HEK293 (cell line): Measurements from ENCODE around the gene ALKAL2.

Experiments
- CTCF ChIA-PET: fragments of 350-600 bp; formaldehyde crosslinking; extraction: SDS; loops from one replicate; lab custom pipeline; 2021; ENCODE audit warnings: antibody characterized with exemption; lab: Yijun Ruan, JAX
- POLR2A ChIA-PET: fragments of 300-600 bp; formaldehyde crosslinking; extraction: SDS; loops from one replicate; lab custom pipeline; 2020; ENCODE audit warnings: antibody characterized with exemption, inconsistent platforms; lab: Yijun Ruan, JAX
- H3K27ac ChIP-seq: fragments of 200-500 bp; sonication (Bioruptor generic); 2 replicates; pipeline ENCODE4 v1.5.1; 2014; ENCODE audit warnings: low read depth, low read length, control low read depth, inconsistent platforms; ENCODE audit errors: extremely low read depth
- H3K36me3 ChIP-seq, 2 experiments: fragments of 200-500 bp in 1 of 2; sonication (Bioruptor generic) in 1 of 2; 1 replicate in 1 of 2; 2 replicates in 1 of 2; pipeline ENCODE4 v1.5.1; 2014 to 2017; ENCODE audit warnings: inconsistent platforms in 2 of 2, low read length in 2 of 2; ENCODE audit not compliant: control insufficient read depth in 2 of 2, insufficient read depth in 1 of 2
- H3K4me1 ChIP-seq: fragments of 200-500 bp; sonication (Bioruptor generic); 2 replicates; pipeline ENCODE4 v1.5.1; 2014; ENCODE audit warnings: mild to moderate bottlenecking, low read length, inconsistent platforms; ENCODE audit not compliant: control insufficient read depth, insufficient read depth
- H3K4me3 ChIP-seq: 2 replicates; pipeline ENCODE4 v1.5.1; 2011; ENCODE audit warnings: low read depth, mild to moderate bottlenecking, control low read depth, low read length, moderate library complexity
- H3K9me3 ChIP-seq: fragments of 200-500 bp; sonication (Bioruptor generic); 2 replicates; pipeline ENCODE4 v1.5.1; 2014; ENCODE audit warnings: low read depth, low read length, inconsistent platforms; ENCODE audit not compliant: control insufficient read depth, insufficient read depth
- AEBP2 ChIP-seq: fragments of 450-650 bp; formaldehyde crosslinking; IDR thresholded peaks from 2 replicates; pipeline ENCODE4 v1.5.1; 2016; ENCODE audit warnings: missing biosample characterization, missing genetic modification characterization, borderline replicate concordance
- BCL11B ChIP-seq: fragments of 450-650 bp; formaldehyde crosslinking; IDR thresholded peaks from 2 replicates; pipeline ENCODE4 v1.5.1; 2016; ENCODE audit warnings: low read depth, missing biosample characterization, missing genetic modification characterization
- IKZF3 ChIP-seq: fragments of 450-650 bp; IDR thresholded peaks from 2 replicates; pipeline ENCODE4 v1.5.0; 2018; ENCODE audit warnings: missing biosample characterization, mild to moderate bottlenecking, missing genetic modification characterization, moderate library complexity
- KLF10 ChIP-seq: fragments of 450-650 bp; IDR thresholded peaks from 2 replicates; pipeline ENCODE4 v1.5.1; 2018; ENCODE audit warnings: missing biosample characterization, mild to moderate bottlenecking, missing genetic modification characterization
- KLF17 ChIP-seq: fragments of 450-650 bp; formaldehyde crosslinking; IDR thresholded peaks from 2 replicates; pipeline ENCODE4 v1.5.1; 2016; ENCODE audit warnings: missing biosample characterization, missing genetic modification characterization
- PBX3 ChIP-seq: sonication (generic); formaldehyde crosslinking; IDR thresholded peaks from 2 replicates; pipeline ENCODE4 v1.8.1; 2022; ENCODE audit warnings: mild to moderate bottlenecking, moderate library complexity, missing genetic modification reagents
- ZNF248 ChIP-seq: fragments of 450-650 bp; formaldehyde crosslinking; IDR thresholded peaks from 2 replicates; pipeline ENCODE4 v1.5.1; 2017; ENCODE audit warnings: missing biosample characterization, missing genetic modification characterization
- ZNF280C ChIP-seq: fragments of 450-650 bp; formaldehyde crosslinking; IDR thresholded peaks from 2 replicates; pipeline ENCODE4 v1.5.1; 2016; ENCODE audit warnings: missing biosample characterization, missing genetic modification characterization
- ZNF302 ChIP-seq: fragments of 450-650 bp; formaldehyde crosslinking; IDR thresholded peaks from 2 replicates; pipeline ENCODE4 v1.5.1; 2016; ENCODE audit warnings: missing biosample characterization, missing genetic modification characterization, low read depth
- ZNF362 ChIP-seq: fragments of 450-650 bp; formaldehyde crosslinking; IDR thresholded peaks from 2 replicates; pipeline ENCODE4 v1.5.1; 2016; ENCODE audit warnings: missing biosample characterization, missing genetic modification characterization
- ZNF449 ChIP-seq: fragments of 450-650 bp; formaldehyde crosslinking; IDR thresholded peaks from 2 replicates; pipeline ENCODE4 v1.5.1; 2017; ENCODE audit warnings: missing biosample characterization, mild to moderate bottlenecking, missing genetic modification characterization, moderate library complexity
- ZNF571 ChIP-seq: fragments of 450-650 bp; formaldehyde crosslinking; IDR thresholded peaks from 2 replicates; pipeline ENCODE4 v1.5.0; 2017; ENCODE audit warnings: missing biosample characterization, missing genetic modification characterization
- ZNF585B ChIP-seq: fragments of 450-650 bp; formaldehyde crosslinking; IDR thresholded peaks from 2 replicates; pipeline ENCODE4 v1.5.1; 2016; ENCODE audit warnings: missing biosample characterization, missing genetic modification characterization
- ZNF596 ChIP-seq: fragments of 450-650 bp; IDR thresholded peaks from 2 replicates; pipeline ENCODE4 v1.5.0; 2018; ENCODE audit warnings: missing biosample characterization, mild to moderate bottlenecking, missing genetic modification characterization, moderate library complexity
- ZNF692 ChIP-seq: fragments of 450-650 bp; formaldehyde crosslinking; IDR thresholded peaks from 2 replicates; pipeline ENCODE4 v1.5.1; 2016; ENCODE audit warnings: missing biosample characterization, missing genetic modification characterization
- ZNF76 ChIP-seq: fragments of 450-650 bp; formaldehyde crosslinking; IDR thresholded peaks from 2 replicates; pipeline ENCODE4; 2016; ENCODE audit warnings: low read depth, missing biosample characterization, missing genetic modification characterization, borderline replicate concordance
- ZNF785 ChIP-seq: fragments of 450-650 bp; formaldehyde crosslinking; IDR thresholded peaks from 2 replicates; pipeline ENCODE4 v1.5.1; 2016; ENCODE audit warnings: missing biosample characterization, missing genetic modification characterization
- ZNF791 ChIP-seq: fragments of 450-650 bp; formaldehyde crosslinking; IDR thresholded peaks from 2 replicates; pipeline ENCODE4 v1.5.1; 2016; ENCODE audit warnings: missing biosample characterization, missing genetic modification characterization
- ZNF837 ChIP-seq: fragments of 450-650 bp; formaldehyde crosslinking; IDR thresholded peaks from 2 replicates; pipeline ENCODE4 v1.5.1; 2016; ENCODE audit warnings: missing biosample characterization, missing genetic modification characterization

The ALKAL2 gene

GRCh38 chr2:254241-254640 lies 33.6 kb downstream of the ALKAL2 start:
- Histone ChIP-seq H3K36me3 (peaks cover 0 to 5% of the 10 kb centered on the region in 2 experiments; a peak in 1 of 3 replicates), H3K27ac (no peak overlapping the region), H3K4me3 (no peak overlapping the region), H3K4me1 (no peaks in the 10 kb centered on the region), H3K9me3 (no peaks in the 10 kb centered on the region)
- CTCF ChIA-PET = interaction anchor here (0.6 to 1.6 kb wide), 2 partner anchors 8 to 226 kb away, joined by 3 to 5 read pairs; no protein-coding TSS in a partner anchor
- no peak for TF ChIP-seq ZNF785 (tag by site-specific recombination)
- TF ChIP-seq ZNF571 = no peak
- no peak for TF ChIP-seq PBX3 (CRISPR knock-in tag)
- no peak for TF ChIP-seq ZNF280C
- TF ChIP-seq AEBP2 (tag by site-specific recombination) = no peak
- no peak for TF ChIP-seq ZNF692 (tag by site-specific recombination)
- TF ChIP-seq BCL11B (tag by site-specific recombination) = no peak
- TF ChIP-seq ZNF449 (tag by site-specific recombination) = no peak
- no peak for TF ChIP-seq ZNF596 (tag by site-specific recombination)
- no peak for TF ChIP-seq ZNF76
- no peak for TF ChIP-seq ZNF585B (tag by site-specific recombination)
- no peak for TF ChIP-seq ZNF837 (tag by site-specific recombination)
- no peak for TF ChIP-seq ZNF362 (tag by site-specific recombination)
- no peak for TF ChIP-seq KLF10
- TF ChIP-seq ZNF302 (tag by site-specific recombination) = no peak
- no peak for TF ChIP-seq ZNF248
- TF ChIP-seq IKZF3 (tag by site-specific recombination) = no peak
- no peak for TF ChIP-seq ZNF791 (tag by site-specific recombination)
- no peak for TF ChIP-seq KLF17 (tag by site-specific recombination)
- POLR2A ChIA-PET = no interaction called here
